Right ventricle myocardium inferior (tissue), 1 donor: ENCODE results near the gene VCP. TPM values are rescaled to one million over a fixed set of nuclear protein-coding genes. Genes with fewer than 3 reads are reported as not detected.

ENCODE experiments used
- ATAC-seq: fragments of 200-7000 bp; cut with Tn5 transposase; one replicate; pipeline ENCODE4 v1.9.1; 2020; ENCODE audit warnings: mild to moderate bottlenecking, moderate library complexity
- DNase-seq: peaks from one replicate; pipeline ENCODE4 v3.0.0; 2021; ENCODE audit errors: missing footprints
- intact Hi-C: fragments of 100-400 bp; cut with DNase I; formaldehyde crosslinking; loops from one replicate; pipeline ENCODE4 v1.11.0; 2022
- total RNA-seq: library from RNA; stranded (reverse); fragmentation: NEBNext Ultra II Directional; extraction: Animal tissue kit (Norgen Biotek cat#: 25700); gene quantifications from one replicate; pipeline ENCODE4 v1.2.1, GENCODE V29; 2021
- donor health status: DM: no; HTN: yes; CAD: no; lungs with severe emphysema.

VCP gene
- total RNA-seq, 1 donor from 2014 or later: 258 TPM

DNA sequence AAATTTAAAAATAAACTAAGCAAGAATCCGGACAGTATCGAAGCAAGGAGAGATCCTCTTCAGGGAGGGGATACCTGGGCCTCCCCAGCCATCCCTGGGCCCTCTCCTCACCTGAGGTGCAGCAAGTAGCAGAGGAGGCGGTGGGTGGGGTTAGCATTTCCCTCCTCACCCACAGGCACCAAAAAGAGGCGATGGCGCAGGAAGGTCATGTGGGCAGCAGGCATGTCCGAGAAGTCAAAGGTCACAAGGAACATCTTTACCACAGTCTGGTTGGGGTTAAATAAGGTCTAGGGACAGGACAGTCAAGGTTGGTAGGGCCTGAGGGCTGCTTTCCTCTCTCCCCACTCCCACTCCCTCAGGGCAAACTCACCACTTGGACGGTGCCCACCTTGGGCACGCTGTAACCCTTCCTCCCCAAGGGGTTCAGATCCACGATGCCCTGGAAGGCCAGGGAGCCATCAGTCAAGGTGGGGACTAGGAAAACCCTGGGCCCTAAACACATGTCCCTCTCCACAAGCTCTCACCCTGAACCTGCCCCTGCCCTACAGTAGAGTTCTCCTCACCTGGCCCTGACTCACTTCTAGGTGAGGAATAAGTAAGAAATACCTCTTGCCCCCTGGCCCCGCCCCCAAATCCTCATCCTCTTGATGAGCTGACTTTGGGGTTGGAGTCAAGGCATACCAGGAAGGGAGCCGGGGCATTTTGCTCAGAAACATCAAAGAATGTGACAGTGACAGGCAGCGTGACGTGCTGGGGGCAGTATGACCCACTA, 33.3 kb upstream of the VCP start:
- no peak for ATAC-seq
- intact Hi-C loops: no loop called here

DNA sequence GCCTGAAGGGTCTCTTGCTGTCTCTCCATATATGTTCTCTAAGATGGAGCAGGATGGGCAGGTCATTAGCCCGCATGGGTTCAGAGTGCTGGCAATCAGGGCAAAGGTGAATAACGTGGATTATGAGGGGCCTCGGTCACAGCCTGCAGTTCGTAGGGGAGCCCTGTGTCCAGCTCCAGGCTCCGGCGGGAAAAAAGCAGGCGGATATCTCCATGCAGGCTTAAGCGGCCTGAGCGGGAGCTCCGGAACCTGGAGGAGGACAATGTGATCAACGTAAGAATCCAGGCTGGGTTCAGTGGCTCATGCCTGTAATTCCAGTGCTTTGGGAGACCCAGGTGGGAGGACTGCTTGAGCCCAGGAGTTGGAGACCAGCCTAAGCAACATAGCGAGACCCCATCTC, 32.7 kb upstream of the VCP start:
- DNase-seq: no peak
- intact Hi-C loops: no loop called here
- ATAC-seq: no peak

More for the DNA sequence above, 33.3 kb upstream of the VCP start:
- DNase-seq: no peak

DNA sequence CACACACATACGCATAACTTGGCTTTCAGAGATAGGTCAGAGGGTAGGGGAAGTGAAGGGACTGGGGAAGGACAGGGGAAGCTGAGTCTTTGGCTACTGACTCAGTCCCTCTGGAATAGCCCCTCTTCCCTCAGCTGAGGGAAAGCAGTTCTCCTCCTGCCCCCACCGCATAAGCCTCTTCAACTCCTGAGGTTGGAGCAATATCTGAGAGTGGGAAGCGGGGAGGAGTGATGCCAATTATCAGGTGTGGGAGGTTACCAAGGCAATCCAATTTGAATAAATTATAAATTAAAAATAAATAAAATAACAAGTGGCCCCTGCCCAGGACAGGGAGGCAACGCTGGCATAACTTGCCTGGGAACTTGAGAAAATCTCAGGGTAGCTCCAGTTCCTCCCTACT, 32.2 kb upstream of the VCP start:
- ATAC-seq (no peak), DNase-seq (no peak)
- intact Hi-C loops: no loop called here

DNA sequence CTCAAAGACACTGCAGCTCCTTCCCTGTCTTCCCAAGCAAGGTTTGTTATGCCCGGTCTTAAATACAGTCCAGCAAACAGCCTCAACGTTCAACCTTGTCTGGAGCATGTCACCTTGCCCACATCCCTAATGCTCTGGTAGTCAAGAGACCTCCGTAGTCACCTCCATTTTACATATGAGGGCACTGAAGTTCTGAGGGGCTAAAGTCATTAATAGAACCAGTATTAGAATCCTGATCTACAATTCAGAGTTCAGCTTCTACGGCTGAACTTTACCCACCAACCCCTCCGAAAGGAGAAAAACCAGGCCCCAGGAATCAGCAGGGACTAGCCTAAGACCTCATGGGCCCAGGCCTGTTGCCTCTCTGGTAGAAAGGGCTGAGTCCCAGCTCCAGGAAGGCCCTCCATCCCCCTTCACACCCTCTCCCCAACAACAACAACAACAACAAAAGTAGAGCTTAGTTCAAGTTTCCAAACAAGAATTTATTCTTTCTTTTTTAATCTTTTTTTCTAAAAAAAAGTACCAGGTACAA, 31.3 kb upstream of the VCP start:
- ATAC-seq (no peak), DNase-seq (no peak)
- intact Hi-C loops: no loop called here

DNA sequence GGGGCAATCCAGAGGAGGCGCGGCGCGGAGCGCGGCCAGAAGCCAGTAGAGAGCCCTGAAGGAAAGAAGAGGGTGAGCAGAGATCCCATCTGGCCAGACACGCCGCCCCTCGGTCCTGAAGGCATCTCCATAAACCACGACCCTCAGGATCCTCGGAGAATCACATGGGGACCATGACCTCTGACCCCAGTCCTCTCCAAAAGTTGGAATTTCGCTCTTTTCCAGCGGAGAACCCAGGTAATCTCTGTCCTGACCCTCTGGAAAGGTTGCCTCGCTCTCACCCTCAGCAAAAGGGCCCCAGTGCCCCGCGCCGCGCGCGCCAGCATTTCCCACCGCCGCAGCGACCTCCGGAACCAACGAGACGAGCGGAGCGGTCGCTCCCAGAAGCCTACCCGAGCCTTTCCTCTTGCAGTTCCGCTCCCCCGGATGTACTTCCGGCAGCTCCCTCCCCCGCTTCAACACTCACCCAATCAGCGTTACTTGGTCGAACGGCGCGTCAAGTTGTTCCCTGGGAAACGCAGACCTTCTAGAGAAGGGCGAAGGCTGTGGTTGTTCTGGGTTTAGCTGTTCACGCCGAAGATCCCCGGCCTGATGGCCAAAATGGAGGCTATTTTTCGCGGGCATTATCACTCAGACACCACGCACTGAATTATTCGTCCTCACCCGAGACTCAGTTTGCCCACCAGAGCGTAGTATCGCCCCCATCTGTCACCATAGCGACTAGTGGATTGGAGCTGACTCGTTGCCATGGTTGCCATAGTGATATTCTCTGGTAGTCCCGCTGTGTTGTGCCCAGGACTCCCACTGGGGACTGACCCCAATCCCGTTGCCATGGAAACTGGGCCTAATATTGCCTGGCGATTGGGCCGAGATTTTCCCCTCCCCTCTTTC, 30.6 kb upstream of the VCP start, which contains the start of gene STOML2:
Gene STOML2, minus strand, starts transcription at position 363 of the 891 bp plus-strand sequence. Its CDS starts 37 bp downstream, at position 326.
- DNase-seq (peak; percentile 95), ATAC-seq (peak; percentile 95)
- intact Hi-C loops: no loop called here

DNA sequence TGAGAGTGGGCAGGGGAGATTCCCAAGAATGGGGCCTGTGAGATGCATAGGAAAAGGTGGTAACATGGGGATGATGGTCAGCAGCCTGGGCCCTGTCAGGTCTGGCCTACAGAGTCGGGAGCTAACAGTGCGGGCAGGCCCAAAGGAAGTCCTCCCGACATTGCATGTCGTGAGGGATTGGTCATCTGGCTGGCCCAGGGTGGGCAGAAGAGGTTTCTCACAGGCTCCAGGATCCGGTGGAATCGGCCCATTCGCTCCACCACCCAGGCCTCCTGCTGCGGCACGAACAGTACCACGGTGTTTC, 30.0 kb upstream of the VCP start:
- ATAC-seq (no peak), DNase-seq (no peak)
- intact Hi-C loops: no loop called here

DNA sequence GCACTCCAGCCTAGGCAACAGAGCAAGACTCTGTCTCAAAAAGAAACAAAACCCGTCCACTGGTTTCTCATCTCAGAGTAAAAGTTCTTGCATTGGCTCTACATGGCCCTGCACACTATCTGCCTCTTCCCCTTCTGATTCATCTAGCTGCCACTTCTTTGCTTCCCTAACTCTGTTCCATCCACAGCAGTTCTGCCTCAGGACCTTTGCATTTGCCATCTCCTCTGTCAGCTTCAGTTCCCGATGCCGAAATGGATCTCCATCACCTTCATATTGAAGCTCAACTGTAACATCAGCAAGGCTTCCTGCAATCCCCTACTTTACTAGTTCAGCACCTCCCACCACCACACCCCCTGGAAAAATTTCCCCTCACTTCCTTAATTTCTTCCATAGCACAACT, 25.1 kb upstream of the VCP start:
- intact Hi-C loops: loop anchor here (2.0 to 5.0 kb wide), 2 partner anchors 25 to 200 kb away; partner anchors contain the start of gene VCP
- DNase-seq (no peak), ATAC-seq (no peak)

DNA sequence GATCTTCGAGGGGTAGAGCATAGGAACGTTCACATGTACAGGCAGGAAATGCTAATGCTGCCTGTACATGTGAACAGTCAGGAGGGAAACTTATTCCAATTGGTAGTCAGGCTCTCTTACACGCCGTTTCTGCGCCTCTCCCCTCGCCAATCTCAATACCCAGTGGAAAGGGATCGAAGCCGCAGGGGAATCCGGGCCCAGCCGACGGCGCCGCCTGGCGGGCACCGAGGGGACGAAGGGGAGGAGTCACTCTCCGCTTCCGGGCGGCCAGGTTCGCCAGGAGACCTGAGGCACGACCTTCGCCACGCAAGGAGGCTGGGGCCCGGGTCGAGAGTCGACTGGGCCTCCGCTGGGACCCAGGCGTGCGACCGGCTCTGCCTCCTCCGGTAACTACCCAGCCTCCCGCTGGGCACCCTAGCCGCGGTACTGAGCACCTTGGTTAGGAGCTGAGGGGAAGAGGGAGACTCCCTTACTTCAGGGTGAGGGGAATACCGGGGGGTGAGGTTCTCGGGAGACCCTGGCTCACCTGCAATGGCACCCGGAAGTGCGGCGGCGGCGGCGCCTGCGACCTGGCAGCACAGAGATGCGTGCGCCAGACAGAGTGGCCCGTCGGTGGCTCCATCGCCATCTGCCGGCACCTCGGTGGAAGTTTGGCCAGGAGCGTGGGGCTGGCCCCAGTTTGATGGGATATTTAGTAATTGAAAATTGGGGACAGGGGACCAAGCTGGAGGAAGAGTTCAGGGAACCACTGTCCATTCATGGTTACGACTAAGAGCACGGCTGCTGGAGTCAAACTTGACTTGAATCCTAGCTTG, 23.8 kb upstream of the VCP start, which contains the start of gene PIGO:
Gene PIGO, minus strand, starts transcription at position 557 of the 815 bp plus-strand sequence. CDS start 1,026 bp downstream, outside the sequence.
- intact Hi-C loops: loop anchor here (1.0 to 5.0 kb wide), 3 partner anchors 16 to 199 kb away; partner anchors contain the start of gene VCP

DNA sequence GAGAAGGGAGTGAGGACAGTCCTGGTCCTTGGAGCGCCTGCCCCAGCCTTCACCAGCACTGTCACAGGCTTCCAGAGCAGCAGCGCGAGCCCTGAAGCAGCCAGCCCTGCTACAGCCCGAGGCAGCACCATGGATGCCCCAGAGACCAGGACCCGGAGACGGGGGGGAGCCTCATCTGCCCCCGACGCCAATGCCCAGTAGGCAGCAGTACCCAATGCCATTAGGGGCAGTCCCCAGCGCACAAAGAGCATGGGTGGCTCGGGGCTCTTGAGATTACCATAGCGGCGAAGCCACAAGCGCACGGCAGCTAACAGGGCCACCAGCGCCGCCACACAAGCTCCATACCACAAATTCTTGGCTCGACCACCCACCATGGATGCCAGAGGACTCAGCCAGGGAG, 19.1 kb upstream of the VCP start:
- ATAC-seq (no peak), DNase-seq (no peak)
- intact Hi-C loops: no loop called here

More for the DNA sequence above, 23.8 kb upstream of the VCP start, which contains the start of gene PIGO:
- DNase-seq (peak; percentile 96), ATAC-seq (peak; percentile 93)

DNA sequence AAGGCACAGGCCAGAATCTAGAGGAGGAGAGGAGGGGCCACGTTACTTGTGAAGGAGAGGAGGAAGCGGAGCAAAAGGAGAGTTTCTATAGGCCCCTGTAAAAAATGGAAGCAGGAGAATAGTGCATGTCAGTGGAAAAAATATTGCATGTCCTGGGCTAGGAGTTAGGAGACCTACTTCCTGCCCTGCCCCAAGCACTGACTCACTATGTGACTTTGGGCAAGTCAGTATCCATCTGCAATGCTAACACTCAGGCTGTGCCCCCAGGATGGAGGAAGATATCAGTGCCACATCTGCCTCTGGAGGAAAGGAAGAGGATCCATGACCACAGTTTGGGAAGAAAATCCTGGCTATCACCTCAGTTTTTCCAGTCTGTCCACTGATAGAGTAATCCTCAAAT, 17.0 kb upstream of the VCP start:
- no peak for ATAC-seq
- intact Hi-C loops: no loop called here
- DNase-seq: no peak

DNA sequence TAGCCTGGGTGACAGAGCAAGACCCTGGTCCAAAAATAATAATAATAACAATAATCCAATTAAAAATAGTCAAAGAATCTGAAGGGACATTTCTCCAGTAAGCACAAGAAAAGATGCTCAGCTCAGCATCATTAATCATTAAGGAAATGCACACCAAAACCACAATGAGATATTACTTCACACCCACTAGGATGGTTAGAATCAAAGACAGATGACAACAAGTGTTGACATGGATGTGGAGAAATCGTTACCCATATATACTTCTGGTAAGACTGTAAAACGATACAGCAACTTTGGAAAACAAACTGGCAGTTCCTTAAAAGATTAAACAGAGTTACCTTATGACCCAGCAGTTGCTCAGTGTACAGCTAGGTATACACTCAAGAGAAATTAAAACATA, 12.7 kb upstream of the VCP start:
- ATAC-seq: no peak
- intact Hi-C loops: no loop called here
- no peak for DNase-seq

DNA sequence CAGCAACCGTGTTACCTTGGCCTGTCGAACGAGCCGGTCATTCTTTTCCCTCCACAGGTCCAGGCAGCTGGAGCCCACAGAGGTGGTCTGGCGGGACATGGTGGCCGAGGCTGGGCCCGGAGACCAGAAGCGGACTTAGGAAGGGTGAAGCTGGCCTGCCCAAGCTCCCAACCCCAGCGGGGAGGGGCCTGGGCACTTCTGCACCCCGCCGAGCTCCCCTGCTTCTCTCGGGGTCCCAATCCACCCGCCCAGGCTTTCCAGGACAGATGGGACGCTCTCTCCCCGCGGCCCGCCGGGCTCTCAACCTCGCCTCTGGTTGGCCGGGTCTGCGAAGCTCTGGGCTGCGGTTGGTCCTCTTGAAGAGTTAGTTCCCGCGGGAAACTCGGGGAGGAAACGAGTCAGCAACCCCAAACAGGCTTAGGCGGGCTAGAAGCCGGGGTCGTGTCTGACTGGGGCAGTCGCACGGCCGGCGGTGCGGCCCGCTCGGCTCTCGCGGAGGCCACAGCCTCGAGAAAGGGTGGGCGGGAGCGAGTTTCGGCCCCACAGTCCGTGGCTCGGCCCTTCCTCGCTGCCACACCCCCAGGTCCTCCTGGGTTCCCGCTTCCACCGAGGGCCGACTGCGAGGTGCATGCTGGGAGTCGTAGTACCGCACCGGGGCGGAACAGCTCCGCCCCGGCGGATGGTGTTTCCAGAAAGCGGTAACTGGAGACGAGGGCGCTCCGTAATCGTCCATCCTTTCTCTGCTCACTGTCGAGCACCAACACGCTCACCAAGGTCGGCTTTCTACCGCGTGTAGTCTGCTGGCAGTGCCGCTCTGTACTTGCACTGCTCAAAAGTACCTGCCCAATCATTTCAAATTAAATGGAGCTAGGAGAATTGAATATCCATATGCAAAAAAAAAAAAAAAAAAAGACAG, 7.3 kb upstream of the VCP start, which contains the start of gene FANCG:
Gene FANCG, minus strand, starts transcription at position 517 of the 916 bp plus-strand sequence. Its CDS starts 418 bp downstream, at position 99.
- intact Hi-C loops: loop anchor here (1.0 kb wide), 1 partner anchor 17 kb away; the partner anchor contains the start of gene PIGO
- peak; percentile 97 for DNase-seq
- peak; percentile 99 for ATAC-seq

DNA sequence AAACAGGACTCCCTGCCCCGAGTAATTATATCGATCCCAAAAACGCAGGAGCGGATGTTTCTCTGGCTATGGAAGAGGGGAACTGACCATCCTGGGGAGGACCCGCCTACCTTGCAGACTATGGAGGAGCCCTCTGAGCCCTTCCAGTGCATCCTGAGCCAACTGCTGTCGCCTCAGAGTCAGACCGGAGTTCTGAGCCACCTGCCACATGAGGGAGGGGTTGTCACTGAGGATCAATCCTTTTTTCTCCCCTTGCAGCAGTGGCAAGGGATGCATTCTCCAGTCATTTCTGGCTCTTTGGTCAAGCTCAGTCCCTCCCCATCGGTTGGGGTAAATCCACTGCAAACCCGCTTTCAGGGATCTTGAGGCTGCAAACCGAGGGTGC, 6.6 kb upstream of the VCP start:
- intact Hi-C loops: no loop called here
- no peak for DNase-seq
- no peak for ATAC-seq

DNA sequence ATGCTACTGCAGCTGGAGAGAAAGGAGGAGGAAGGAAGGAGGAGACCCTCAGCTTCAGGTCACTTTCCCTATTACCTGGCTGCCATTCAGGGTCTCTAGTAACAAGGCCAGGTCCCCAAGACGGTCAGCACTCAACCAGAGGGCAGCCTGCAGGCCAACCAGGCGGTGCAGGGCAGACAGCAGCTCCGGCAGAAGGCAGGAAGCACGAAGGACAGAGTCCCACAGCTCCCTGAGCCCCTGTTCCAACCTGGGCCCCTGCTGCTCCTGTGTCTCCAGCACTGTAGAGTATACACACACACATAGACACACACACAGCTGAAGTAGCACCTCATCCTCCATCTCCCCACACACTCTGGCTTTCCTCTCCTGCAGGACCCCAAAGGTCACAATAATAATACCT, 5.6 kb upstream of the VCP start:
- no peak for DNase-seq

DNA sequence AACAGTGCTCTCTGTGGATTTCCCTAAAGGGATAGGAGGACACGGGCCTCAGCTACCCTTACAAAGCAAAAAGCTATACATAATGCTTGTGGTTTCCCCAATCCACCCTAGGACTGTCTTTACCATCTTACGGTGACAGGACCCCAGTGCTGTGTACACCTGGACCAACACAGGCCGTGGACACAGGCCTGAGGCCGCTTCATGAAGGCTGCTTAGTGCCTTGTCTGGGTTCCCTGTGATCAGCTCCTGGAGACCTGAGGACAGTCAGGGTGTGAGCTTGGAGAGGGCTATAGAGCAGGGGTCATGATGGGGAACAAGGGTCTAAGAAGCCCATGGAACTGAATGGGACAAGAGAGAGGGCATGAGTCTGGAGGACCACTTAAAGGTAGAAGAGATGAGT, 4.4 kb upstream of the VCP start:
- no peak for ATAC-seq
- intact Hi-C loops: no loop called here

More for the DNA sequence above, 5.6 kb upstream of the VCP start:
- intact Hi-C loops: no loop called here
- no peak for ATAC-seq

DNA sequence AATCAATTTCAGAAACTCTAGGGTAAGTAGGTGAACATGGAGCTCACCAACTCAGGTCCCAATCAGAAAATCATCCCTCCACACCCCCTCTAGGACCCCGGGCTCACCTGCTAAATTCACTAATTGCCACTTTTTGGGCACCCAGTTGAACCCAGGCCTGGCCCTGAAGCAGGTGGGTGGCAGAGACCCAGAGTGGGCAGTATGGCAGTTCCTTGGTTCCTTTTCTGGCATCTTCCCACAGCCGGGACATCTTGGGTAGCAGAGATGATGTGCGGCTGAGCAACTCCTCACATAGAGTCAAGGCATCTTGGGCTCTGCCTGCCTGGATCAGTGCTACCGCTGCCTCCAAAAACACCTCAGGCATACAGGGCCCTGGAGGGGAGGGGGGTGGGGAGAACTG, 2.9 kb upstream of the VCP start:
- intact Hi-C loops: no loop called here
- ATAC-seq (no peak), DNase-seq (no peak)

More for the DNA sequence above, 4.4 kb upstream of the VCP start:
- DNase-seq: no peak

DNA sequence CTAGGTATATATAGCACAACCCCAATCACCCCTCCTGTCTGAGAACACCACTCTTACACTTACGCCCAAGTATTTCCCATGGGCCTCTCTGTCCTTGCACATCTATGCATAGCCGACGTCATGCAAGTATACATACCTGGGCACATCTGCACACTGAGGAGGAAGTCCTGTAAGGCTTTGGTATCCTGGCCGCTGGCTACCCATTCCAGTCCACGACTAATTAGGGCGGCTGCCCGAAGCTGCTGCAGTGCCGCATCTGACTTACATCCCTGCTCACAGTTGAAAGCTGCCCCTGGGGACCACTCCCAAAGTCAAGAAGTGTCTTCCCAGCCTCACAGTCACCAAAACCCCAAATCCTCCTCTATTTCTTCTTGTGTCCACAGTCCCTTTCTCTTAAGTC, 2.4 kb upstream of the VCP start:
- intact Hi-C loops: no loop called here
- DNase-seq (no peak), ATAC-seq (no peak)
